Liver (tissue), 9 donors: ENCODE measurements around the gene TMEM218. TPM values are rescaled to one million over a fixed set of nuclear protein-coding genes. Genes with fewer than 3 reads are reported as not detected.

ENCODE experiments used
- DNase-seq: peaks from one replicate; pipeline ENCODE4 v3.0.0-alpha.2; 2017; ENCODE audit warnings: low spot score
- H3K27ac ChIP-seq, 2 donors: one replicate each; pipeline ENCODE4 v1.7.0; 2013; ENCODE audit warnings: inconsistent platforms in 2 of 2, low read length in 2 of 2, control low read depth in 1 of 2, low read depth in 1 of 2, mild to moderate bottlenecking in 1 of 2
- H3K27me3 ChIP-seq, 4 donors: one replicate each; pipeline versions ENCODE4 v1.6.1 to v1.7.0; 2013; ENCODE audit warnings: low read length in 3 of 4, inconsistent platforms in 1 of 4, mild to moderate bottlenecking in 1 of 4, moderate library complexity in 1 of 4; ENCODE audit not compliant: control insufficient read depth in 4 of 4, insufficient read depth in 4 of 4
- H3K36me3 ChIP-seq, 4 donors: one replicate each; pipeline versions ENCODE4 v1.6.1 to v1.7.0; 2013; ENCODE audit warnings: low read length in 3 of 4, mild to moderate bottlenecking in 3 of 4, low read depth in 1 of 4, moderate library complexity in 1 of 4; ENCODE audit not compliant: control insufficient read depth in 4 of 4, insufficient read depth in 3 of 4
- H3K4me1 ChIP-seq, 4 donors: one replicate each; pipeline versions ENCODE4 v1.6.1 to v1.7.0; 2013; ENCODE audit warnings: low read length in 3 of 4, mild to moderate bottlenecking in 3 of 4, moderate library complexity in 1 of 4; ENCODE audit not compliant: control insufficient read depth in 4 of 4, insufficient read depth in 4 of 4
- H3K4me3 ChIP-seq, 3 donors: one replicate each; pipeline versions ENCODE4 v1.6.1 to v1.7.0; 2013; ENCODE audit warnings: low read length in 3 of 3, control low read depth in 1 of 3, low read depth in 1 of 3, mild to moderate bottlenecking in 1 of 3
- H3K9ac ChIP-seq, 2 donors: one replicate each; pipeline ENCODE4 v1.7.0; 2013; ENCODE audit warnings: low read length in 2 of 2, mild to moderate bottlenecking in 2 of 2, moderate library complexity in 2 of 2, control low read depth in 1 of 2, low read depth in 1 of 2
- H3K9me3 ChIP-seq, 4 donors: one replicate each; pipeline versions ENCODE4 v1.6.1 to v1.7.0; 2013; ENCODE audit warnings: low read length in 3 of 4; ENCODE audit not compliant: control insufficient read depth in 4 of 4
- EGR1 ChIP-seq, 2 donors: IDR thresholded peaks; 2 replicates each; pipeline ENCODE4 v1.6.1; 2016 to 2018; ENCODE audit warnings: antibody characterized with exemption in 2 of 2, low read depth in 2 of 2
- FOXA1 ChIP-seq: IDR thresholded peaks from 2 replicates; pipeline ENCODE4 v1.6.1; 2016; ENCODE audit warnings: antibody characterized with exemption
- FOXA2 ChIP-seq: IDR thresholded peaks from 2 replicates; pipeline ENCODE4 v1.6.1; 2016; ENCODE audit warnings: antibody characterized with exemption
- GABPA ChIP-seq, 2 donors: IDR thresholded peaks in 1 of 2; conservative IDR thresholded peaks in 1 of 2; 2 replicates each; pipeline ENCODE4 v1.6.1; 2016; ENCODE audit warnings: antibody characterized with exemption in 2 of 2, mild to moderate bottlenecking in 1 of 2, moderate library complexity in 1 of 2
- HNF4A ChIP-seq, 2 donors: conservative IDR thresholded peaks; 2 replicates each; pipeline ENCODE4 v1.6.1; 2016; ENCODE audit warnings: antibody characterized with exemption in 2 of 2, mild to moderate bottlenecking in 2 of 2
- HNF4G ChIP-seq: IDR thresholded peaks from 2 replicates; pipeline ENCODE4 v1.6.1; 2016; ENCODE audit warnings: antibody characterized with exemption
- JUND ChIP-seq, 2 donors: IDR thresholded peaks; 2 replicates each; pipeline ENCODE4 v1.6.1; 2016; ENCODE audit warnings: antibody characterized with exemption in 2 of 2
- NR2F2 ChIP-seq: IDR thresholded peaks from 2 replicates; pipeline ENCODE4 v1.6.1; 2016; ENCODE audit warnings: antibody characterized with exemption
- RAD21 ChIP-seq, 2 donors: IDR thresholded peaks; 2 replicates each; pipeline ENCODE4 v1.6.1; 2016; ENCODE audit warnings: antibody characterized with exemption in 2 of 2, mild to moderate bottlenecking in 2 of 2
- RXRA ChIP-seq, 2 donors: IDR thresholded peaks; 2 replicates each; pipeline ENCODE4 v1.6.1; 2017 to 2018; ENCODE audit warnings: antibody characterized with exemption in 2 of 2, mild to moderate bottlenecking in 1 of 2
- SP1 ChIP-seq: IDR thresholded peaks from 2 replicates; pipeline ENCODE4 v1.6.1; 2018; ENCODE audit warnings: antibody characterized with exemption, mild to moderate bottlenecking
- TAF1 ChIP-seq: conservative IDR thresholded peaks from 2 replicates; pipeline ENCODE4 v1.6.1; 2016; ENCODE audit warnings: antibody characterized with exemption, mild to moderate bottlenecking
- YY1 ChIP-seq: IDR thresholded peaks from 2 replicates; pipeline ENCODE4 v1.6.1; 2016; ENCODE audit warnings: antibody characterized with exemption, mild to moderate bottlenecking
- WGBS: extraction: QIAGEN DNeasy Blood & Tissue Kit; methylation state at CpG from one replicate; pipeline ENCODE4 v1.1.7; 2013; 5-methylcytosine and 5-hydroxymethylcytosine counted together
- polyA plus RNA-seq, 2 donors: library from polyadenylated mRNA; stranded (reverse) in 1 of 2; unstranded in 1 of 2; fragments of 200-250 nt in 1 of 2; fragments of >200 nt in 1 of 2; fragmentation: Nextera tagmentation in 1 of 2; extraction: Ambion mirVana in 1 of 2; gene quantifications; one replicate each; pipeline versions ENCODE4 v1.2.1 to v1.2.3, GENCODE V29; 2013 to 2015
- total RNA-seq, 2 donors: library from RNA; depleted of rRNA; stranded (reverse); fragments of >200 nt; gene quantifications; one replicate each; pipeline ENCODE4 v1.2.3, GENCODE V29; 2014
- TF ChIP-seq, protein P1 (sequence below): IDR thresholded peaks from 2 replicates; pipeline ENCODE4 v1.6.1; 2016; ENCODE audit warnings: antibody characterized with exemption
- TF ChIP-seq, protein P2 (sequence below): IDR thresholded peaks from 2 replicates; pipeline ENCODE4 v1.6.1; 2016; ENCODE audit warnings: antibody characterized with exemption, mild to moderate bottlenecking
- TF ChIP-seq, protein P3 (sequence below): fragments of 150-350 bp; IDR thresholded peaks from 2 replicates; pipeline ENCODE4 v1.5.1; 2017; ENCODE audit warnings: improper control_type of control experiment, low read depth, low read length; ENCODE audit not compliant: missing input control
- TF ChIP-seq, protein P4 (sequence below): IDR thresholded peaks from 2 replicates; pipeline ENCODE4 v1.6.1; 2016; ENCODE audit warnings: antibody characterized with exemption
- TF ChIP-seq, protein P5 (sequence below): IDR thresholded peaks from 2 replicates; pipeline ENCODE4 v1.6.1; 2016; ENCODE audit warnings: antibody characterized with exemption
- donor health status: healthy.
- donor health status: healthy.
- donor health status: healthy.
- donor health status: healthy.
- donor health status: healthy.

TMEM218 gene
- total and polyA plus RNA-seq, 4 donors = 11.1 to 16.4 (median 14.1) TPM

DNA sequence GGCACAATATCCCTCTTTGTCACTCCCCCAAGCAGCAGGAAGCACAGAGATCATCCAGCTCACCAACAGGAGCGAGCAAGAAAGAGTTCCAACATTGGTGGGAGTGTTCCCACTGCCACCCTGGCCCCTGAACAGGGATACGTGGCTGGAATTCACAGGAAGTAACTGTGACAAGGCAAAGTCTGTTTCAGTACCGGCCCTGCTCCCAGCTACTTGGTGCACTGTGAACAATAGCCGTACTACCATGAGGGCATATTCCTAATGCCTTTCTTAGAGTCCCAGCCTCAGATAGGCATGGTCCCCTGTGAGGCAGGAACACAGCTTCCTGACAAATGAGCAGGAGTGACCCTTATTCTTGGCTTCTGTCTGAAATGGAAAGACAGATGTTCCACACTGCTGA is 50.1 kb downstream of the TMEM218 start:
- 78% methylated on average over 4 of the region's 4 CpGs for WGBS
- no peaks in the 10 kb centered on the region for H3K9me3 ChIP-seq

DNA sequence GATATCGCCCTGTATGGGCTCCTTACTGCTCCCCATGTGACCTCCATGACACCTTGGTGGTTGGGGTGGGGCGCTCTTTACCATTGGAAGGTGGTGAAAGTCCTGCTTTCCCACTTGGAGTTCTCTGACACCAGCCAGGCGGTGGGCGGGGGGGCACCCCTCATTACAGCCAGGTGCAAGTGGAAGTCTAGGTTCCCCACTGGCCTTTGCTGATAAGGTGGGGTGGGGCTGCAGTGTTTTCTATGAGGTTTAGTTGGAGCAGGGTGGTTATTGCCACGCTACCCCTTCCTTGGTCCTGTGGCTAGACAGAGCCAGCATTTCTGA is 53.8 kb downstream of the TMEM218 start:
- no peak for DNase-seq
- no peaks in the 10 kb centered on the region for H3K27me3 ChIP-seq
- H3K36me3 ChIP-seq = no peaks in the 10 kb centered on the region
- H3K4me1 ChIP-seq = no peaks in the 10 kb centered on the region
- no peak overlapping the region for H3K4me3 ChIP-seq
- H3K27ac ChIP-seq = no peak overlapping the region
- H3K9ac ChIP-seq = no peak overlapping the region
- H3K9me3 ChIP-seq = no peaks in the 10 kb centered on the region
- TF ChIP-seq YY1 (no peak), EGR1 (IDR thresholded peaks at IDR 0.05; ENCODE audit: low read depth in 2 of 2) (no peak), FOXA1 (no peak), RXRA (IDR thresholded peaks at IDR 0.05) (no peak), FOXA2 (no peak), NR2F2 (no peak), GABPA (IDR thresholded peaks at IDR 0.05 in 1 of 2, conservative IDR thresholded peaks at IDR 0.05 in 1 of 2) (no peak), TAF1 (no peak), SP1 (no peak), HNF4A (conservative IDR thresholded peaks at IDR 0.05) (no peak), HNF4G (no peak), RAD21 (IDR thresholded peaks at IDR 0.05) (no peak), JUND (IDR thresholded peaks at IDR 0.05) (no peak)
- TF ChIP-seq, protein P1, sequence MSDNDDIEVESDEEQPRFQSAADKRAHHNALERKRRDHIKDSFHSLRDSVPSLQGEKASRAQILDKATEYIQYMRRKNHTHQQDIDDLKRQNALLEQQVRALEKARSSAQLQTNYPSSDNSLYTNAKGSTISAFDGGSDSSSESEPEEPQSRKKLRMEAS = no peak
- TF ChIP-seq, protein P2, sequence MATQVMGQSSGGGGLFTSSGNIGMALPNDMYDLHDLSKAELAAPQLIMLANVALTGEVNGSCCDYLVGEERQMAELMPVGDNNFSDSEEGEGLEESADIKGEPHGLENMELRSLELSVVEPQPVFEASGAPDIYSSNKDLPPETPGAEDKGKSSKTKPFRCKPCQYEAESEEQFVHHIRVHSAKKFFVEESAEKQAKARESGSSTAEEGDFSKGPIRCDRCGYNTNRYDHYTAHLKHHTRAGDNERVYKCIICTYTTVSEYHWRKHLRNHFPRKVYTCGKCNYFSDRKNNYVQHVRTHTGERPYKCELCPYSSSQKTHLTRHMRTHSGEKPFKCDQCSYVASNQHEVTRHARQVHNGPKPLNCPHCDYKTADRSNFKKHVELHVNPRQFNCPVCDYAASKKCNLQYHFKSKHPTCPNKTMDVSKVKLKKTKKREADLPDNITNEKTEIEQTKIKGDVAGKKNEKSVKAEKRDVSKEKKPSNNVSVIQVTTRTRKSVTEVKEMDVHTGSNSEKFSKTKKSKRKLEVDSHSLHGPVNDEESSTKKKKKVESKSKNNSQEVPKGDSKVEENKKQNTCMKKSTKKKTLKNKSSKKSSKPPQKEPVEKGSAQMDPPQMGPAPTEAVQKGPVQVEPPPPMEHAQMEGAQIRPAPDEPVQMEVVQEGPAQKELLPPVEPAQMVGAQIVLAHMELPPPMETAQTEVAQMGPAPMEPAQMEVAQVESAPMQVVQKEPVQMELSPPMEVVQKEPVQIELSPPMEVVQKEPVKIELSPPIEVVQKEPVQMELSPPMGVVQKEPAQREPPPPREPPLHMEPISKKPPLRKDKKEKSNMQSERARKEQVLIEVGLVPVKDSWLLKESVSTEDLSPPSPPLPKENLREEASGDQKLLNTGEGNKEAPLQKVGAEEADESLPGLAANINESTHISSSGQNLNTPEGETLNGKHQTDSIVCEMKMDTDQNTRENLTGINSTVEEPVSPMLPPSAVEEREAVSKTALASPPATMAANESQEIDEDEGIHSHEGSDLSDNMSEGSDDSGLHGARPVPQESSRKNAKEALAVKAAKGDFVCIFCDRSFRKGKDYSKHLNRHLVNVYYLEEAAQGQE = no peak
- TF ChIP-seq, protein P3, sequence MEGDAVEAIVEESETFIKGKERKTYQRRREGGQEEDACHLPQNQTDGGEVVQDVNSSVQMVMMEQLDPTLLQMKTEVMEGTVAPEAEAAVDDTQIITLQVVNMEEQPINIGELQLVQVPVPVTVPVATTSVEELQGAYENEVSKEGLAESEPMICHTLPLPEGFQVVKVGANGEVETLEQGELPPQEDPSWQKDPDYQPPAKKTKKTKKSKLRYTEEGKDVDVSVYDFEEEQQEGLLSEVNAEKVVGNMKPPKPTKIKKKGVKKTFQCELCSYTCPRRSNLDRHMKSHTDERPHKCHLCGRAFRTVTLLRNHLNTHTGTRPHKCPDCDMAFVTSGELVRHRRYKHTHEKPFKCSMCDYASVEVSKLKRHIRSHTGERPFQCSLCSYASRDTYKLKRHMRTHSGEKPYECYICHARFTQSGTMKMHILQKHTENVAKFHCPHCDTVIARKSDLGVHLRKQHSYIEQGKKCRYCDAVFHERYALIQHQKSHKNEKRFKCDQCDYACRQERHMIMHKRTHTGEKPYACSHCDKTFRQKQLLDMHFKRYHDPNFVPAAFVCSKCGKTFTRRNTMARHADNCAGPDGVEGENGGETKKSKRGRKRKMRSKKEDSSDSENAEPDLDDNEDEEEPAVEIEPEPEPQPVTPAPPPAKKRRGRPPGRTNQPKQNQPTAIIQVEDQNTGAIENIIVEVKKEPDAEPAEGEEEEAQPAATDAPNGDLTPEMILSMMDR = no peak
- TF ChIP-seq, protein P4, sequence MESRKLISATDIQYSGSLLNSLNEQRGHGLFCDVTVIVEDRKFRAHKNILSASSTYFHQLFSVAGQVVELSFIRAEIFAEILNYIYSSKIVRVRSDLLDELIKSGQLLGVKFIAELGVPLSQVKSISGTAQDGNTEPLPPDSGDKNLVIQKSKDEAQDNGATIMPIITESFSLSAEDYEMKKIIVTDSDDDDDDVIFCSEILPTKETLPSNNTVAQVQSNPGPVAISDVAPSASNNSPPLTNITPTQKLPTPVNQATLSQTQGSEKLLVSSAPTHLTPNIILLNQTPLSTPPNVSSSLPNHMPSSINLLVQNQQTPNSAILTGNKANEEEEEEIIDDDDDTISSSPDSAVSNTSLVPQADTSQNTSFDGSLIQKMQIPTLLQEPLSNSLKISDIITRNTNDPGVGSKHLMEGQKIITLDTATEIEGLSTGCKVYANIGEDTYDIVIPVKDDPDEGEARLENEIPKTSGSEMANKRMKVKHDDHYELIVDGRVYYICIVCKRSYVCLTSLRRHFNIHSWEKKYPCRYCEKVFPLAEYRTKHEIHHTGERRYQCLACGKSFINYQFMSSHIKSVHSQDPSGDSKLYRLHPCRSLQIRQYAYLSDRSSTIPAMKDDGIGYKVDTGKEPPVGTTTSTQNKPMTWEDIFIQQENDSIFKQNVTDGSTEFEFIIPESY = no peak
- TF ChIP-seq, protein P5, sequence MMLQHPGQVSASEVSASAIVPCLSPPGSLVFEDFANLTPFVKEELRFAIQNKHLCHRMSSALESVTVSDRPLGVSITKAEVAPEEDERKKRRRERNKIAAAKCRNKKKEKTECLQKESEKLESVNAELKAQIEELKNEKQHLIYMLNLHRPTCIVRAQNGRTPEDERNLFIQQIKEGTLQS = no peak
- 94% methylated on average over 5 of the region's 5 CpGs for WGBS

More for the DNA sequence above, 50.1 kb downstream of the TMEM218 start:
- no peaks in the 10 kb centered on the region for H3K36me3 ChIP-seq
- no peak for DNase-seq
- TF ChIP-seq FOXA1 (no peak), HNF4A (conservative IDR thresholded peaks at IDR 0.05) (no peak), NR2F2 (no peak)
- no peak overlapping the region for H3K27ac ChIP-seq
- no peaks in the 10 kb centered on the region for H3K27me3 ChIP-seq
- H3K4me1 ChIP-seq = peaks cover 6 to 8% (median 8%) of the 10 kb centered on the region in 4 donors
- no peak overlapping the region for H3K4me3 ChIP-seq
- H3K9ac ChIP-seq = no peak overlapping the region
